HG02759 (cell line): ENCODE measurements around the gene TRIM2.

Source experiments
- ATAC-seq: cut with Tn5 transposase; IDR thresholded peaks from one replicate; pipeline ENCODE4 v1.9.1; 2021; ENCODE audit warnings: mild to moderate bottlenecking, moderate library complexity; ENCODE audit not compliant: unreplicated experiment

TRIM2 gene

GRCh38 chr4:153366486-153366885 is 162.2 kb downstream of the TRIM2 start:
- ATAC-seq, result no peak

- no peak for ATAC-seq
Measured at GRCh38 chr4:153367092-153367491, 162.8 kb downstream of the TRIM2 start.

- no peak for ATAC-seq
Measured at GRCh38 chr4:153369021-153369420, 164.8 kb downstream of the TRIM2 start.

- ATAC-seq, result no peak
Measured at GRCh38 chr4:153371701-153372234, 167.5 kb downstream of the TRIM2 start.

- no peak for ATAC-seq
Measured at GRCh38 chr4:153372967-153373562, 168.8 kb downstream of the TRIM2 start.

GRCh38 chr4:153374442-153374841 is 170.2 kb downstream of the TRIM2 start:
- ATAC-seq, result no peak

- no peak for ATAC-seq
Measured at GRCh38 chr4:153375303-153375702, 171.1 kb downstream of the TRIM2 start.

- no peak for ATAC-seq
Measured at GRCh38 chr4:153383131-153383530, 178.9 kb downstream of the TRIM2 start.

GRCh38 chr4:153384160-153384559 is 179.9 kb downstream of the TRIM2 start:
- no peak for ATAC-seq

GRCh38 chr4:153385784-153386183 is 181.5 kb downstream of the TRIM2 start:
- ATAC-seq, result no peak

GRCh38 chr4:153387981-153388380 is 183.7 kb downstream of the TRIM2 start:
- ATAC-seq, result no peak
